K562 (cell line): ENCODE measurements around the gene CDT1. TPM values are rescaled to one million over a fixed set of nuclear protein-coding genes. Genes with fewer than 3 reads are reported as not detected.
A peak's percentile ranks its signal among the peaks of the same experiment; 100 is the strongest.

ENCODE experiments used
- CBX5 ChIP-seq: IDR thresholded peaks from 2 replicates; pipeline ENCODE4 v1.6.1; 2014; ENCODE audit warnings: low read depth, borderline replicate concordance
- EP400 ChIP-seq: fragments of 450-650 bp; IDR thresholded peaks from 2 replicates; pipeline ENCODE4 v1.6.1; 2017; ENCODE audit warnings: antibody characterized with exemption, mild to moderate bottlenecking, moderate library complexity
- FOXP1 ChIP-seq: sonication (generic); formaldehyde crosslinking; IDR thresholded peaks from 2 replicates; pipeline ENCODE4 v1.8.0; 2022; ENCODE audit warnings: mild to moderate bottlenecking, missing genetic modification reagents
- GATA2 ChIP-seq: sonication (generic); formaldehyde crosslinking; IDR thresholded peaks from 2 replicates; pipeline ENCODE4 v1.4.0; 2020; ENCODE audit warnings: mild to moderate bottlenecking, missing genetic modification reagents
- HDAC1 ChIP-seq, 2 experiments: fragments of 450-650 bp; IDR thresholded peaks; 2 replicates each; pipeline ENCODE4 v1.6.1; 2016 to 2017; ENCODE audit warnings: inconsistent platforms in 1 of 2, mild to moderate bottlenecking in 1 of 2, moderate library complexity in 1 of 2
- MYNN ChIP-seq, 2 experiments: sonication (generic); formaldehyde crosslinking in 1 of 2; IDR thresholded peaks; 2 replicates each; pipeline versions ENCODE4 v1.5.0 to v1.6.1; 2016 to 2020; ENCODE audit warnings: antibody characterized with exemption in 1 of 2, missing genetic modification reagents in 1 of 2
- NCOA4 ChIP-seq: fragments of 450-650 bp; IDR thresholded peaks from 2 replicates; pipeline ENCODE4 v1.6.1; 2018; ENCODE audit warnings: mild to moderate bottlenecking; ENCODE audit not compliant: partially characterized antibody
- POLR2AphosphoS5 ChIP-seq: IDR thresholded peaks from 2 replicates; pipeline ENCODE4 v1.6.1; 2011; ENCODE audit warnings: mild to moderate bottlenecking, low read depth, low read length, moderate library complexity; ENCODE audit not compliant: control insufficient read depth, insufficient read depth
- RBBP5 ChIP-seq: fragments of 200-600 bp; sonication (generic); IDR thresholded peaks from 2 replicates; pipeline ENCODE4 v1.6.1; 2012; ENCODE audit warnings: borderline replicate concordance, mild to moderate bottlenecking, low read length, control low read depth, inconsistent platforms; ENCODE audit not compliant: insufficient read depth, poor library complexity, severe bottlenecking
- SMAD3 ChIP-seq: fragments of 450-650 bp; formaldehyde crosslinking; conservative IDR thresholded peaks from 2 replicates; pipeline ENCODE4 v1.4.0; 2020; ENCODE audit warnings: mild to moderate bottlenecking
- ZBTB8A ChIP-seq: fragments of 450-650 bp; IDR thresholded peaks from 2 replicates; pipeline ENCODE4 v1.6.1; 2018; ENCODE audit warnings: mild to moderate bottlenecking, moderate library complexity; ENCODE audit not compliant: partially characterized antibody
- ZNF165 ChIP-seq: fragments of 250-450 bp; sonication (Bioruptor Pico); IDR thresholded peaks from 2 replicates; pipeline ENCODE4 v1.4.0; 2020; ENCODE audit warnings: borderline replicate concordance
- ZNF217 ChIP-seq: sonication (generic); formaldehyde crosslinking; IDR thresholded peaks from 2 replicates; pipeline ENCODE4 v1.8.0; 2022; ENCODE audit warnings: mild to moderate bottlenecking, missing genetic modification reagents
- ZNF324 ChIP-seq: fragments of 250-450 bp; sonication (Bioruptor Pico); IDR thresholded peaks from 2 replicates; pipeline ENCODE4 v1.4.0; 2020; ENCODE audit warnings: mild to moderate bottlenecking
- ZNF384 ChIP-seq: IDR thresholded peaks from 2 replicates; pipeline ENCODE4 v1.6.1; 2012; ENCODE audit warnings: low read depth, low read length, improper control_type of control experiment
- polyA plus RNA-seq, 8 experiments: library from polyadenylated mRNA; depleted of rRNA in 4 of 8; stranded (reverse) in 5 of 8; unstranded in 3 of 8; fragments of >200 nt; fragmentation: Nextera tagmentation in 2 of 8; fragmentation: Illumina TruSeq in 1 of 8; extraction: Ambion mirVana in 2 of 8; extraction: Trizol in 1 of 8; gene quantifications; 2 replicates each; pipeline versions ENCODE4 v1.2.1 to v1.2.3, GENCODE V29; 2011 to 2014; ENCODE audit warnings: inconsistent platforms in 1 of 8, missing spikeins in 1 of 8
- total RNA-seq, 7 experiments: library from RNA; depleted of rRNA in 6 of 7; stranded (reverse); fragments of >200 nt in 6 of 7; fragmentation: Illumina TruSeq in 2 of 7; extraction: Trizol in 2 of 7; gene quantifications; 2 replicates each; pipeline versions ENCODE4 v1.2.1 to v1.2.3, GENCODE V29; 2011 to 2021; ENCODE audit warnings: low replicate concordance in 1 of 7
- TF ChIP-seq, protein P1 (sequence below): fragments of 450-650 bp; formaldehyde crosslinking; IDR thresholded peaks from 2 replicates; pipeline ENCODE4 v1.4.0; 2020; ENCODE audit warnings: mild to moderate bottlenecking, moderate library complexity
- TF ChIP-seq, protein P2 (sequence below), 2 experiments: fragments of 450-650 bp in 1 of 2; sonication (generic) in 1 of 2; formaldehyde crosslinking in 1 of 2; IDR thresholded peaks in 1 of 2; conservative IDR thresholded peaks in 1 of 2; 2 replicates each; pipeline versions ENCODE4 v1.6.1 to v1.8.1; 2016 to 2023; ENCODE audit warnings: mild to moderate bottlenecking in 2 of 2, moderate library complexity in 2 of 2, inconsistent platforms in 1 of 2, missing genetic modification reagents in 1 of 2
- TF ChIP-seq, protein P3 (sequence below): sonication (generic); formaldehyde crosslinking; IDR thresholded peaks from 2 replicates; pipeline ENCODE4 v1.8.0; 2023; ENCODE audit warnings: missing genetic modification reagents, mild to moderate bottlenecking, borderline replicate concordance

CDT1 gene
- total and polyA plus RNA-seq, 9 of the 15 experiments (the other 6 are each of a cell fraction or from before 2014, with no cell fraction given): 0.92 to 178 (median 14.2) TPM

DNA sequence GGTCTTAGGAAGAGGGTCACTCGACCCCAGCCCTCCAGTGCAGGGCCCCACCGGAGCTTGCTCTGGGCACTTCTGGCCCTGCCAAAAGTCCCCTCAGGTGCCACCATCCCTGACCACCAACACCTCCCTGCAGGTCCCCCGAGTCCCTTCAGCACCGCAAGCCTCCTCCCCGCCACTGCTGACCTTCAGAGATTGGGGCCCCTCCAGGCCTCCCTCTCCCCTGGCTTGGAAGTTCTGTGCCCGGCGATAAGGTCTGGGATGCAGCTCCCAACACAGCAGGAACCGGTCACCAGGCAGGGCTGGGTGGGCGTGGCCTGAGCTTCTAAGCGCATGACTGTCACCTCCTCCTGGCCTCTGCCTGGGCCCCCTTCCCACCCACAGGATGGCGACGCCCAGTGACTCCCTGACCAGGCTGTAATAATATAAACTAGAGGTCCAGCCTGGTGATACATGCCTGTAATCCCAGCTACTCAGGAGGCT is 29.7 kb upstream of the CDT1 start (continued):
- TF ChIP-seq HDAC1 (IDR thresholded peaks at IDR 0.05) (peak in 1 of 2 experiments; percentile 93; a peak in 2 of 4 replicates), CBX5 (no peak), MYNN (IDR thresholded peaks at IDR 0.05) (peak; percentile 95), MYNN (CRISPR knock-in tag; IDR thresholded peaks at IDR 0.05) (no peak), FOXP1 (no peak), NCOA4 (no peak), SMAD3 (CRISPR knock-in tag) (peak; percentile 57; the same call in 1 of the 2 replicates), ZNF384 (0 out of 2 replicates have a peak, but pooled peaks have one; percentile 3), ZNF324 (CRISPR knock-in tag) (0 out of 2 replicates have a peak, but pooled peaks have one; percentile 31), RBBP5 (peak; percentile 46), POLR2AphosphoS5 (peak; percentile 97), EP400 (no peak), ZBTB8A (no peak), ZNF217 (CRISPR knock-in tag) (no peak), GATA2 (peak; percentile 99), ZNF165 (CRISPR knock-in tag) (peak; percentile 97)
- TF ChIP-seq, protein P1, sequence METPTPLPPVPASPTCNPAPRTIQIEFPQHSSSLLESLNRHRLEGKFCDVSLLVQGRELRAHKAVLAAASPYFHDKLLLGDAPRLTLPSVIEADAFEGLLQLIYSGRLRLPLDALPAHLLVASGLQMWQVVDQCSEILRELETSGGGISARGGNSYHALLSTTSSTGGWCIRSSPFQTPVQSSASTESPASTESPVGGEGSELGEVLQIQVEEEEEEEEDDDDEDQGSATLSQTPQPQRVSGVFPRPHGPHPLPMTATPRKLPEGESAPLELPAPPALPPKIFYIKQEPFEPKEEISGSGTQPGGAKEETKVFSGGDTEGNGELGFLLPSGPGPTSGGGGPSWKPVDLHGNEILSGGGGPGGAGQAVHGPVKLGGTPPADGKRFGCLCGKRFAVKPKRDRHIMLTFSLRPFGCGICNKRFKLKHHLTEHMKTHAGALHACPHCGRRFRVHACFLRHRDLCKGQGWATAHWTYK: peak; percentile 91; the same call in 1 of the 2 replicates
- TF ChIP-seq, protein P2, sequence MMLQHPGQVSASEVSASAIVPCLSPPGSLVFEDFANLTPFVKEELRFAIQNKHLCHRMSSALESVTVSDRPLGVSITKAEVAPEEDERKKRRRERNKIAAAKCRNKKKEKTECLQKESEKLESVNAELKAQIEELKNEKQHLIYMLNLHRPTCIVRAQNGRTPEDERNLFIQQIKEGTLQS (IDR thresholded peaks at IDR 0.05): peak; percentile 34; the same call in 1 of the 2 replicates
- TF ChIP-seq, protein P2 (CRISPR knock-in tag; conservative IDR thresholded peaks at IDR 0.05): peak; percentile 21; the same call in 1 of the 2 replicates
- TF ChIP-seq, protein P3, sequence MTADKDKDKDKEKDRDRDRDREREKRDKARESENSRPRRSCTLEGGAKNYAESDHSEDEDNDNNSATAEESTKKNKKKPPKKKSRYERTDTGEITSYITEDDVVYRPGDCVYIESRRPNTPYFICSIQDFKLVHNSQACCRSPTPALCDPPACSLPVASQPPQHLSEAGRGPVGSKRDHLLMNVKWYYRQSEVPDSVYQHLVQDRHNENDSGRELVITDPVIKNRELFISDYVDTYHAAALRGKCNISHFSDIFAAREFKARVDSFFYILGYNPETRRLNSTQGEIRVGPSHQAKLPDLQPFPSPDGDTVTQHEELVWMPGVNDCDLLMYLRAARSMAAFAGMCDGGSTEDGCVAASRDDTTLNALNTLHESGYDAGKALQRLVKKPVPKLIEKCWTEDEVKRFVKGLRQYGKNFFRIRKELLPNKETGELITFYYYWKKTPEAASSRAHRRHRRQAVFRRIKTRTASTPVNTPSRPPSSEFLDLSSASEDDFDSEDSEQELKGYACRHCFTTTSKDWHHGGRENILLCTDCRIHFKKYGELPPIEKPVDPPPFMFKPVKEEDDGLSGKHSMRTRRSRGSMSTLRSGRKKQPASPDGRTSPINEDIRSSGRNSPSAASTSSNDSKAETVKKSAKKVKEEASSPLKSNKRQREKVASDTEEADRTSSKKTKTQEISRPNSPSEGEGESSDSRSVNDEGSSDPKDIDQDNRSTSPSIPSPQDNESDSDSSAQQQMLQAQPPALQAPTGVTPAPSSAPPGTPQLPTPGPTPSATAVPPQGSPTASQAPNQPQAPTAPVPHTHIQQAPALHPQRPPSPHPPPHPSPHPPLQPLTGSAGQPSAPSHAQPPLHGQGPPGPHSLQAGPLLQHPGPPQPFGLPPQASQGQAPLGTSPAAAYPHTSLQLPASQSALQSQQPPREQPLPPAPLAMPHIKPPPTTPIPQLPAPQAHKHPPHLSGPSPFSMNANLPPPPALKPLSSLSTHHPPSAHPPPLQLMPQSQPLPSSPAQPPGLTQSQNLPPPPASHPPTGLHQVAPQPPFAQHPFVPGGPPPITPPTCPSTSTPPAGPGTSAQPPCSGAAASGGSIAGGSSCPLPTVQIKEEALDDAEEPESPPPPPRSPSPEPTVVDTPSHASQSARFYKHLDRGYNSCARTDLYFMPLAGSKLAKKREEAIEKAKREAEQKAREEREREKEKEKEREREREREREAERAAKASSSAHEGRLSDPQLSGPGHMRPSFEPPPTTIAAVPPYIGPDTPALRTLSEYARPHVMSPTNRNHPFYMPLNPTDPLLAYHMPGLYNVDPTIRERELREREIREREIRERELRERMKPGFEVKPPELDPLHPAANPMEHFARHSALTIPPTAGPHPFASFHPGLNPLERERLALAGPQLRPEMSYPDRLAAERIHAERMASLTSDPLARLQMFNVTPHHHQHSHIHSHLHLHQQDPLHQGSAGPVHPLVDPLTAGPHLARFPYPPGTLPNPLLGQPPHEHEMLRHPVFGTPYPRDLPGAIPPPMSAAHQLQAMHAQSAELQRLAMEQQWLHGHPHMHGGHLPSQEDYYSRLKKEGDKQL (CRISPR knock-in tag): no peak
